A673 (cell line): Measurements from ENCODE around the gene JPH2. TPM values are rescaled to one million over a fixed set of nuclear protein-coding genes. Genes with fewer than 3 reads are reported as not detected.
"Not testable (repeated sequence)": the region's sequence is repeated elsewhere in the genome, so short reads cannot be mapped to it uniquely, and the experiment has no call there.

ENCODE experiments used
- BruUV-seq: library from RNA; stranded (reverse); fragments of 400-500 nt; replicated peaks from 2 replicates; lab custom pipeline; 2021; lab: Mats Ljungman, UMichigan
- CTCF ChIA-PET: fragments of 300-600 bp; sonication (Branson Sonifier 250); formaldehyde crosslinking; loops from one replicate; lab custom pipeline; 2022; ENCODE audit warnings: antibody characterized with exemption; lab: Charles Lee
- POLR2A ChIA-PET: fragments of 300-600 bp; sonication (Branson Sonifier 250); formaldehyde crosslinking; loops from one replicate; lab custom pipeline; 2022; ENCODE audit warnings: antibody characterized with exemption; ENCODE audit not compliant: low non-redundant PET; lab: Charles Lee
- DNase-seq: peaks from one replicate; pipeline ENCODE4 v3.0.0-alpha.2; 2015; ENCODE audit warnings: low spot score
- H3K27ac ChIP-seq: fragments of 200-600 bp; sonication (generic); 2 replicates; pipeline ENCODE4 v1.5.1; 2016; ENCODE audit warnings: mixed run types, low read depth, mild to moderate bottlenecking, mixed read lengths, antibody characterized with exemption, low read length; ENCODE audit not compliant: poor library complexity, severe bottlenecking
- H3K27me3 ChIP-seq: fragments of 200-600 bp; sonication (generic); replicated peaks from 2 replicates; pipeline ENCODE4 v1.6.1; 2017; ENCODE audit warnings: mixed run types, low read depth, mild to moderate bottlenecking, mixed read lengths, antibody characterized with exemption, low read length; ENCODE audit not compliant: insufficient read depth, poor library complexity
- H3K36me3 ChIP-seq: fragments of 200-600 bp; sonication (generic); 2 replicates; pipeline ENCODE4 v1.6.1; 2016; ENCODE audit warnings: mixed run types, mild to moderate bottlenecking, mixed read lengths, antibody characterized with exemption, low read length; ENCODE audit not compliant: insufficient read depth, poor library complexity, severe bottlenecking
- H3K4me1 ChIP-seq: fragments of 200-600 bp; sonication (generic); 2 replicates; pipeline ENCODE4 v1.6.1; 2017; ENCODE audit warnings: mixed run types, mild to moderate bottlenecking, mixed read lengths, antibody characterized with exemption, low read length; ENCODE audit not compliant: insufficient read depth, poor library complexity, severe bottlenecking
- H3K4me3 ChIP-seq: fragments of 200-600 bp; sonication (generic); 2 replicates; pipeline ENCODE4 v1.5.1; 2016; ENCODE audit warnings: low read depth, mixed run types, mild to moderate bottlenecking, mixed read lengths, low read length; ENCODE audit not compliant: poor library complexity, severe bottlenecking
- H3K9me3 ChIP-seq: fragments of 200-600 bp; sonication (generic); 2 replicates; pipeline ENCODE4 v1.6.1; 2016; ENCODE audit warnings: mixed run types, low read depth, mild to moderate bottlenecking, mixed read lengths, antibody characterized with exemption, low read length; ENCODE audit not compliant: poor library complexity, severe bottlenecking
- EZH2 ChIP-seq: fragments of 200-600 bp; sonication (generic); IDR thresholded peaks from 2 replicates; pipeline ENCODE4 v1.6.1; 2017; ENCODE audit warnings: borderline replicate concordance, low read depth, mild to moderate bottlenecking, mixed read lengths, antibody characterized with exemption, low read length; ENCODE audit not compliant: poor library complexity, severe bottlenecking
- intact Hi-C: fragments of 100-400 bp; cut with micrococcal nuclease; formaldehyde crosslinking; loops from one replicate; pipeline ENCODE4 v1.10.0; 2022; ENCODE audit not compliant: unreplicated experiment
- total RNA-seq: library from RNA; stranded (reverse); gene quantifications from 2 replicates; pipeline ENCODE4 v1.2.3, GENCODE V29; 2021
- TF ChIP-seq, protein P1 (sequence below): fragments of 300-800, 200-600 bp; sonication (generic); conservative IDR thresholded peaks from 2 replicates; pipeline ENCODE4 v1.5.1; 2017; ENCODE audit warnings: low read depth, mild to moderate bottlenecking, antibody characterized with exemption, low read length, moderate library complexity, mixed read lengths

Gene JPH2
- total RNA-seq, 1 experiment from 2014 or later = 1.1 TPM

DNA sequence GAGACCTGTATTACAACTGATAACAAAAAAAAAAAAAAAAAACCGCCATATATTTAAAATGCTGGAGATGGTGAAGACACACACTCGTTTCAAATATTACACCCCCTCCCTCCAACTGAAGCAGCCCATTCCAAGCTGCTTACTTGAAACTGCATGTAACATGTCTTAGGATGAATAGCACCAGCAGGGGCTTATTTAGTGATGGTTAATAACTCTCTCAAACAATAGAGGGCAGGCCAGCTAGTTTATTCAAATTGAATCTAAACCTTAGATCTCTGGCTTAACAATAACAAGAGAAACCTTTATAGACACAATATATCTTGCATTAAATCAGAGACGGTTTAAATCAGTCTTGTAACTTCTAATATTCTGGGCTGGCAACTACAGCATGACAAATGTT is 9.3 kb upstream of the JPH2 start:
- POLR2A ChIA-PET = no interaction called here
- Histone ChIP-seq H3K4me1 (no peaks in the 10 kb centered on the region), H3K9me3 (no peaks in the 10 kb centered on the region), H3K27me3 (no peaks in the 10 kb centered on the region), H3K36me3 (peaks cover 45% of the 10 kb centered on the region), H3K4me3 (no peak overlapping the region), H3K27ac (no peak overlapping the region)
- intact Hi-C loops = no loop called here
- no TSS peak for BruUV-seq
- CTCF ChIA-PET = interaction anchor here (0.6 to 0.8 kb wide), 3 partner anchors 8 to 1159 kb away, joined by 3 to 9 read pairs (median 8); partner anchors contain the start of gene FITM2
- TF ChIP-seq, protein P1, sequence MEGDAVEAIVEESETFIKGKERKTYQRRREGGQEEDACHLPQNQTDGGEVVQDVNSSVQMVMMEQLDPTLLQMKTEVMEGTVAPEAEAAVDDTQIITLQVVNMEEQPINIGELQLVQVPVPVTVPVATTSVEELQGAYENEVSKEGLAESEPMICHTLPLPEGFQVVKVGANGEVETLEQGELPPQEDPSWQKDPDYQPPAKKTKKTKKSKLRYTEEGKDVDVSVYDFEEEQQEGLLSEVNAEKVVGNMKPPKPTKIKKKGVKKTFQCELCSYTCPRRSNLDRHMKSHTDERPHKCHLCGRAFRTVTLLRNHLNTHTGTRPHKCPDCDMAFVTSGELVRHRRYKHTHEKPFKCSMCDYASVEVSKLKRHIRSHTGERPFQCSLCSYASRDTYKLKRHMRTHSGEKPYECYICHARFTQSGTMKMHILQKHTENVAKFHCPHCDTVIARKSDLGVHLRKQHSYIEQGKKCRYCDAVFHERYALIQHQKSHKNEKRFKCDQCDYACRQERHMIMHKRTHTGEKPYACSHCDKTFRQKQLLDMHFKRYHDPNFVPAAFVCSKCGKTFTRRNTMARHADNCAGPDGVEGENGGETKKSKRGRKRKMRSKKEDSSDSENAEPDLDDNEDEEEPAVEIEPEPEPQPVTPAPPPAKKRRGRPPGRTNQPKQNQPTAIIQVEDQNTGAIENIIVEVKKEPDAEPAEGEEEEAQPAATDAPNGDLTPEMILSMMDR = no peak
- no peak for TF ChIP-seq EZH2
- peak; percentile 27 for DNase-seq

DNA sequence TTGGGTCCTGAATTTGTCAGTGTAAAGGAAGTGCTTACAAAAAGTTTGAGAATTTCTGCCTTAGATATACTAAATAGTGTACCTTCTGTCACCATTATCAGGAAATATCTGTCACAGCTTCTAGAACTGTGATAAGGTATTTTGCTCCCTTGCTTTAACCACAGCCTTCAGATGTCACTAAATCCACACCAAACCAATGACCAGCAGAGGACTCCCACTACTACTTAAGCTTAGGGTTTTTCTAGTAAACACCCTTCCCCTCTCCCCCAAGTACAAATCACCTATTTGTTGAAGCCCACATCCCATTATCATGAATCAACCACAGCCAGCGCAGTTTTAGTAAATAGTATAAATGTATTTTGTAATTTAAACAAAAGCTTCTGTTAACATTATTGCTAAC is 8.6 kb upstream of the JPH2 start:
- peaks cover 39% of the 10 kb centered on the region for H3K36me3 ChIP-seq
- TF ChIP-seq, protein P1 = no peak
- no peak for TF ChIP-seq EZH2
- CTCF ChIA-PET = interaction anchor here (0.6 kb wide), 1 partner anchor 8 kb away, joined by 8 read pairs; no protein-coding TSS in a partner anchor
- intact Hi-C loops = no loop called here
- no peak overlapping the region for H3K27ac ChIP-seq
- no peak for DNase-seq
- POLR2A ChIA-PET = no interaction called here
- H3K4me3 ChIP-seq = no peak overlapping the region
- no TSS peak for BruUV-seq
- no peaks in the 10 kb centered on the region for H3K4me1 ChIP-seq
- H3K9me3 ChIP-seq = no peaks in the 10 kb centered on the region
- no peaks in the 10 kb centered on the region for H3K27me3 ChIP-seq

DNA sequence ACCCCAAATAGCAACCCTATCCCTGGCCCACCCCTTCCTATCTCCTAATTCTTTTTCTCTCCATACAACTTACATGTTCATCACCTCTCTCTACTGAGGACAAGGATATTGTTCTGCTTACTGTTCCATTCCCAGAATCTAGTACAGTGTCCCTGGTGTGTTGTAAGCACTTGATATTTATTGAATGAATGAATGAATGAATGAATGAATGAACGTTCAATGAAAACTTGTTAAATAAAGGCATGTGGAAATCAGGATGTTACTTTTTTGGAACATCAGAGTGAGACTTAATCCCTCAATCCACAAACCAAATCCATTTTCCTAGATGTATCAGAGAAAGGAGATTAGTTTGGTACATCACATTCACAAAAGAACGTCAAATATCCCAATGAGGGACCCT is 6.8 kb upstream of the JPH2 start:
- no peak for DNase-seq
- CTCF ChIA-PET = no interaction called here
- Histone ChIP-seq H3K4me3 (no peak overlapping the region), H3K9me3 (no peaks in the 10 kb centered on the region), H3K27me3 (no peaks in the 10 kb centered on the region), H3K36me3 (peaks cover 22% of the 10 kb centered on the region), H3K27ac (no peak overlapping the region), H3K4me1 (no peaks in the 10 kb centered on the region)
- POLR2A ChIA-PET = no interaction called here
- intact Hi-C loops = loop anchor here (5.0 kb wide), 1 partner anchor 656 kb away; no protein-coding TSS in a partner anchor
- no peak for TF ChIP-seq EZH2
- TF ChIP-seq, protein P1 = no peak
- BruUV-seq = no TSS peak

GRCh38 chr20:44191640-44192039 is 4.7 kb upstream of the JPH2 start:
- H3K27me3 ChIP-seq, POLR2A ChIA-PET, H3K27ac ChIP-seq, H3K4me3 ChIP-seq, H3K36me3 ChIP-seq, H3K9me3 ChIP-seq, BruUV-seq, H3K4me1 ChIP-seq, DNase-seq: not testable (repeated sequence)
- CTCF ChIA-PET = interaction anchor here (0.5 kb wide), 1 partner anchor 111 kb away, joined by 3 read pairs; no protein-coding TSS in a partner anchor
- intact Hi-C loops = loop anchor here (2.0 to 5.0 kb wide), 2 partner anchors 654 to 743 kb away; no protein-coding TSS in a partner anchor
